Central memory CD4-positive, alpha-beta T cell (primary cell): ENCODE measurements around the gene NR4A1.

Source experiments
- DNase-seq: peaks from one replicate; pipeline ENCODE4 v3.0.0; 2022

The NR4A1 gene

DNA sequence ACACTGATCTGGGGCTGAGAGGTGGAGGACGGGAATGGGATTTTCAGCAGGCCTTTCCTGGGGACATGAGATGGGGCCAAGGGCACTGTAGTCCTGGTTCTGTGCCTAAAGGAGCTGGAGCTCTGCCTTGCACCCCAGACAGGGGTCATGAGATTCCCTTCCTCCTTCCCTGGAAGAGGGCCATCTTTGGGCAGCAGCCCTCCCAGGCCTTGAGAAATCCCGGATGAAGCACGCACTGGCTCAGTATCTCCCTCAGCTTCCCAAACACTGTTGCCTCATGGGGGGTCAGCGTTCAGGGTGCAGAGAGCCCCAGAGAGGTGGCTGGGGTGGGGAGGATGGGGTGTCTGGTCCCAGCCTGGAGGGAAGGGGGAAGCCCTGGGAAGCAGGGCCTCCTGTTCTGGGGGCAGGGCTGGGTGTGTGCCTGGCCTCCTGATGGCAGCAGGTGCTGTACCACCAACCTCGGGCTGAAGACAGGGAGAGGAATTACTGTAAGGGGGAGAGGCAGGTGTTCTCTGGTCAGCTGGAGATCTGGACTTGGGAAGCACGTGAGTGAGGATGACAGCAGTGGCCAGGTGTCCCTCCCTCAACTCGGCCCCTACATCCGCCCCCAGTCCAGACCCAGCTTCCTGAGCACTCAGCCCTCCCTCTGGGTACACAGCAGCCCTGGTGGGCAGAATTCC is 8.4 kb upstream of the NR4A1 start:
- DNase-seq, result no peak

DNA sequence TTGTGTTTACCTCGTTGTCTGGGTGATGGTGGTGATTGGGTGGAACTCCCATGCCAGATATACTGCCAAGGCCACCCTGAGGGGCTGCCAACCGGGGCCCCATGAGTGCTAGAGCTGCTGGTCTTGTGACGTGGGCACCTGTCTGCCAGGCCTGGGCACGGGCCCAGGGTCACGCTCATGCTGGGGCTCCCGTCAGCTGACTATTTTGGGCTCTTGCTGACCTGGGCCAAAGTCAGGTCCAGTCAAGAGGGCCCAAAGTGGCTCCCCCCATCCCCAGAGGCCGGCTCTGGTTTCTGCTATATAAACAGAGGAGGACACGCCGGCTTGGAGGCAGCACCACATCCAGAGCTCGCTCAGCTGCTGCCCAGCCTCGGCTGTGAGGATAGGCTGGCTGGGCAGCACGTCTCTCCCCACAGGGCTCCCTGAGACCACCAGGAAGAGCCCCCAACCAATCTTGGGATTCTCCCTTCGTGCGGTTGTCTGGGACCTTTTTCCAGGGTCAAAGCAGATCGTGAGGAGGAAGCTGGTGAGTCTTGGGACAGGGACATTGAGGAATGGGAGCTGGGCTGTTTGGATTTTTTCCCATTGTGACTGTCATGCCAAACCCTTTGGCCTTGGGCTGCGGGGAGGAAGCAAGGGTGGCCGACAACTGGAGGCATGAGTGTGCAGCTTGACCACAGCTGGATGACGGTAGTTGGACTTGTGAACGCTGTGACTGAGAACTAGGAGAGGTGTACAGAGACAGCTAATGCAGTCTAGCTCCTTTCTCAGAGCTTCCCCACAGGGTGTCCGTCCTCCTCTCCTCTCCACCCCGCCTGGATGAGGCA is 7.6 kb upstream of the NR4A1 start:
- DNase-seq, result no peak

DNA sequence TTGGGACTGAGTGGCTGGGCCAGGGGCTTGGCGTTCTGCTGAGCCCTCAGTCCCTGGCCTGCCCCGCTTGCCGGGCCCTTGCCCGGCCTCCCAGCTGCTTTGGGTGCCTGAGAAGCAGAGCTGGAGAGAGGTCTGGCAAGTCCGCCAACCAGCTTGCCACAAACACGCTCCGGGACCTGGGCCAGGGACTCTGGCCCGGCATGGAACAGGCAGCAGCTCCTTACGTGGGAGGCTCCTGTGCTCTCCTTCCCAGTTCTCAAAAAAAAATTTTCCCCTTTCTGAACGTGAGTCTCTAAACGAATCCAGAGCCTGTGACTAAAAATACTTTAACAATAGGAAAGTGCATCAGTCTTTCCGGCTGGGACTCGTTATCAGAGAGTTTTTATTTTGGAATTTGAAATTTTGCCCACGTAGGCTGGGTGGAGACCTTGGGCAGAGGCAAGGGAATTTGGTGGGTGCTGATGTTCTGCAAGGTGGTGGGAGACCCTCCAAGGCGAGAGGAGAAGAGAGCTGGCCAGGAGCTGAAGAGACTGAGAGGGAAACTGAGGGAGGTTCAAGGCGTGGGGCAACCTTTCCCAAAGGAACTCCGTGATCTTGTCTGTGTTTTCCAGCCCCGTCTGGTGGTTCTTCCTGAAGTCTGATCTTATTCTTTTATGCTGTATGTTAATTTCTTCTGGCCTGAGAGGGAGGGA is 6.8 kb upstream of the NR4A1 start:
- DNase-seq, result no peak

DNA sequence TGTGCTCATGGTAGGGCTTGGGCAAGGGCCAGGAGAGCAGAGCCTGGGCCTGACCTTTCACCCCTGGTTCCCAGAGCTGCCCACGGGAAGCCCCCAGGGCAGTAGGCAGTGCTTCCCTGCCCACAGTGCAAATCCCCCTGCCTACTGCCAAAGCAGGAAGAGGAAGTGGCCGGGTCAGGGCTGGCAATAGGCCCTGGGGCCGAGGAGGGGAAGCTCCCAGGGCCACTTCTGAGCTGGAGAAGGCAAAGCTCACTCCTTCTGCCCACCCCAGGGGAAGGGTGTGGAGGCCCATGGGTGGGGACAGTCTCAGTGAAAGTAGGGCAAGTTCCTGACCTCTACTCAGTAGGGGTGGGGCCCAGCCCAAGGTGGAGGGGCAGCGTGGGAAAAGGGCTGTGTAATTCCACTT is 5.4 kb upstream of the NR4A1 start:
- DNase-seq, result no peak

DNA sequence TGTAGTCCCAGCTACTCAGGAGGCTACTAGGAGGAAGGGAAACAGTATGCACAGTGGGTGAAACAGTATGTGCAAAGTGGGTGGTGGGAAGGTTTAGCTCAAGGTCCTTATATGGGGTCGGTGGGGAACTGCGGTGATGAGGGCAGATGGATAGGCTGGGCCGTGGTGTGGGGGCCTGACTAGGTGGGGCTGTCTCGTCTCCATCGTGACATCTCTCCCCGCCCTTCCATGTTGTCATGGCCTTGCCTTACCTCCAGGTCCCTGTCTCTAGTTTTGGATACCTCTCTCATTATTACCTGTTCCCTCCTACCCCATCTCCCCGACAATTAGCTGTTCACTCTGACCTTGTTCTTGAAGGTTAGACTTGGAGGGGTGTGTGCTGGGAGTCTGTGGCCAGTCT is 4.4 kb upstream of the NR4A1 start:
- DNase-seq, result no peak

DNA sequence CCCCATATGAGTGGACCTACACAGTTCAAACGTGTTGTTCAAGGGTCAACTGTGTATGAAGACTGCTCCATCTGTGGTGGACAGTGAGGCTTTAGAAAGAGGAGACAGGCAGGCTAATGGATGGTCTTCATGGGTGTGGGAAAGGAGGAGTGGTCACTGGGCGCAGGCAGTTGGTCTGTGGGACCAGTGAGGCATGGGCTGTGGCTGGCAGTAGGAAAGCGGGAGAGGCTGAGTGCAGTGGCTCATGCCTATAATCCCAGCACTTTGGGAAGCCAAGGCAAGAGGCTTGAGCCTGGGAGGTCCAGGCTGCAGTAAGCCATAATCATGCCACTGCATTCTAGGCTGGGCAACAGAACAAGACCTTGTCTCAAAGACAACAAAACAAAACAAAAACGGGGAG is 2.0 kb upstream of the NR4A1 start:
- no peak for DNase-seq

DNA sequence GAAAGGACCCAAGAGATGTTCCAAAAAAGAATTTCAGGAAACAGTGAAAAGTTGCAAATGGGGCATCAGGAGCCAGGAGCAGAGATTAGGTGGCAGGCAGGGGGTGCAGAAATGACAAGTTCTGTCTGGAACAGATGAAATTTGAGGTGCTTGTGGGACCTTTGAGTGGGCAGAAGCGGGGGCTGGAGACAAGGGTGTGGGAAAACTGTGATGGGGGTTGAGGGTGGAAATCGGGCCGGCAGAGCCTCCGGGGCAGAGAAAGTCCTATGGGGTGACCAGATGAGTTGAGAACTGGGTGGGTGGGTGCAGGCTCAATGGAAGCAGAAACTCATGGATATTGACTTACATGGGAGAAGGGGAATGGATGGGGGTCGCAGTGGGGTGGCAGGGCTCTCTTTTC is 1.6 kb upstream of the NR4A1 start:
- DNase-seq, result no peak

DNA sequence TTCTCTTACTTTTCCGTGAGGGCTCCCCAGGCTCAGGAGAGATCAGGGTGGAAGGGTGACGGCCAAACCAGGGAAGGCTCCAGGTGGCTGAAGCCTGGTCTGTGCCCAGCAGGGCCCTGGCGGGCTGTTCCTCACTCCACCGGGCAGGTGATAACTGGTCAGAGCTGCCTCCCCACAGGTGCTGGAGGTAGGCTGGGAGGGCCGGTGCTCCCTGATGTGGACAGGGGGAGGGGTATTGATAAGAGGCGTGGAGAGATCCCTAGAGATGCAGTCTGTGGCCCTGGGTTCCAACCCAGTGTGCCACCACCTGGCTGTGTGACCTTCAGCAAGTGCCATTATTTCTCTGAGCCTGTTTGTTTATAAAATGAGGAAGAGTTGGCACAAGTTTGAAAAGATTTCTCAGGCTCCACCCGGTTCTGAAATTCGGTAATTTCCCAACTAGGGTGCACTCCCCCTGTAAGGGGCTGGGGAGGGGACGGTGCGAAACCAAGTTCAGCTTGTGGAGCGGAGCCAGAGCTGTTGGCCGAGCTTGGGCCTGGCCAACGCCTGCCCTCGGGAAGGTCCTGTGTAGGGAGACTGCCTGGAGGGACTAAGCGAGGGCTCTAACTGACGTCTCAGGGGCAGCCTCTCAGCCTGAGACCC is 1.0 kb upstream of the NR4A1 start:
- DNase-seq, result no peak

DNA sequence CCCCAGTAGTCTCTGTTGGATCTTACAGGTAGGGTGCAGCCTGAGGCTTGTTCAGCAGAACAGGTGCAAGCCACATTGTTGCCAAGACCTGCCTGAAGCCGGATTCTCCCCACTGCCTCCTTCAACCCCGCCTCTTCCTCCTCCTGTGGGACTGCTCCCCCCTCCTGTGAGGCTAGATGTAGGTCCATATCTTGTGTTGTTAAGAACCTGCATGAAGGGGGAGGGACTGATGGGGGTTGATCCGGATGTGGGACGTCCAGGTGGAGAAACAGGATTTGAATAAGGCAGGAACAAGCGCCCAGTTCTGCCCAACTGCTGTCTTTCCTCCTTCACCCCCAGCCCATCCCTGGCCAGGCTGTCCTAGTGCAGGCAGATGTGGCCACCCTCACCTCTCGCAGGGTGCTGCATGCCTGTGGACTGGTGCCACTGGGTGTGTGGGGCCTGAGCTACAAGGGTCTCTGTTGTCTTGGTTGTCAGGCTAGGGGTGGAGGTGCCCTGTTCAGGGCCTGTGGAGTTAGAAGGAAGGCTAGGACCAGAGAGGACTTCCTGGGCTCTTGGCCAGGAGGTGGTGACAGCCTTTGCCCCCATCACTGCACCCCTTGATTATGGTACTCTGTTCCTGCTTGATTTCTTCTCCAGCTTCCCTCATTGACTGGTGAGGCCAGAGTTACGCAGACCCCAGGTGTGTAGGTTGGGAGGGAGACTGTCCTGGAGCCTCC is 1.4 kb downstream of the NR4A1 start:
- peak; percentile 55 for DNase-seq

DNA sequence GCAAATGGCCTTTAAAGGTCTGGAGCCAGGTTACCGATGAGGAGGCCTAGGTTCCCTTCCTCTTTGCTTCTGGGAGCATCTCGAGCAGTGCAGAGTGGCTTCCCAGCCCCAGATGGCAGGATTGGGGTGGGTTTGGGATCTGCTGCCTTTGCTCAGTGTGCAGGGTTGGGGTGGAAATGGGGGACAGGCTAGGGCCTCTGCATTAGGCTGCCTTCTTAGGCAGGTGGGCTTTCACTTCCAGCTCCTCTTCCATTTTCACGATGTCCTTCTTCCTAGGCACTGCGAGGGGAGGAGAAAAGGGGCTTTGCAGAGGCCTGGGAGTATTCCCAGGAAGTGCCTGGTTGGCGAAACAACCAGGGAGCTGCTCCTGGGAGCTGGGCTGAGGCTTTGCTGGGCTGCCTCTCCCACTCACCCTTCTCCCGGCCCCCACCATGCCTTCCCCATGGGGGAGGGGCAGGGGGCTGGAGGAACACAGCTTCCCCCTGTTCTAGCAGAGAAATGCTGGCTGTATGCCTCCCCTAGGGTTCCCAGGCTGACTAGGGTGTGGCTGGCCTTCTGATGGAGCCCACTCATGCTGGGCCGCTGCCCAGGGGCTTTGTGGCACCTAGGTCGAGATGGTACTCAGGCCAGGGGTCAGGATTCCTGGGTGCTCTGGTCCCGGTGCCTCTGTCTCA is 2.4 kb downstream of the NR4A1 start:
- DNase-seq, result no peak

DNA sequence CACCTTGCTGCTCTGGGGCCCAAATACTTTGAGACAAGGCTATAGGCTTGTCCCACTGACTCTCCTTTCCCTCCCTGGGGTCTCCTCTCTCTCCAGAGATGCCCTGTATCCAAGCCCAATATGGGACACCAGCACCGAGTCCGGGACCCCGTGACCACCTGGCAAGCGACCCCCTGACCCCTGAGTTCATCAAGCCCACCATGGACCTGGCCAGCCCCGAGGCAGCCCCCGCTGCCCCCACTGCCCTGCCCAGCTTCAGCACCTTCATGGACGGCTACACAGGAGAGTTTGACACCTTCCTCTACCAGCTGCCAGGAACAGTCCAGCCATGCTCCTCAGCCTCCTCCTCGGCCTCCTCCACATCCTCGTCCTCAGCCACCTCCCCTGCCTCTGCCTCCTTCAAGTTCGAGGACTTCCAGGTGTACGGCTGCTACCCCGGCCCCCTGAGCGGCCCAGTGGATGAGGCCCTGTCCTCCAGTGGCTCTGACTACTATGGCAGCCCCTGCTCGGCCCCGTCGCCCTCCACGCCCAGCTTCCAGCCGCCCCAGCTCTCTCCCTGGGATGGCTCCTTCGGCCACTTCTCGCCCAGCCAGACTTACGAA is 3.1 kb downstream of the NR4A1 start:
- no peak for DNase-seq

DNA sequence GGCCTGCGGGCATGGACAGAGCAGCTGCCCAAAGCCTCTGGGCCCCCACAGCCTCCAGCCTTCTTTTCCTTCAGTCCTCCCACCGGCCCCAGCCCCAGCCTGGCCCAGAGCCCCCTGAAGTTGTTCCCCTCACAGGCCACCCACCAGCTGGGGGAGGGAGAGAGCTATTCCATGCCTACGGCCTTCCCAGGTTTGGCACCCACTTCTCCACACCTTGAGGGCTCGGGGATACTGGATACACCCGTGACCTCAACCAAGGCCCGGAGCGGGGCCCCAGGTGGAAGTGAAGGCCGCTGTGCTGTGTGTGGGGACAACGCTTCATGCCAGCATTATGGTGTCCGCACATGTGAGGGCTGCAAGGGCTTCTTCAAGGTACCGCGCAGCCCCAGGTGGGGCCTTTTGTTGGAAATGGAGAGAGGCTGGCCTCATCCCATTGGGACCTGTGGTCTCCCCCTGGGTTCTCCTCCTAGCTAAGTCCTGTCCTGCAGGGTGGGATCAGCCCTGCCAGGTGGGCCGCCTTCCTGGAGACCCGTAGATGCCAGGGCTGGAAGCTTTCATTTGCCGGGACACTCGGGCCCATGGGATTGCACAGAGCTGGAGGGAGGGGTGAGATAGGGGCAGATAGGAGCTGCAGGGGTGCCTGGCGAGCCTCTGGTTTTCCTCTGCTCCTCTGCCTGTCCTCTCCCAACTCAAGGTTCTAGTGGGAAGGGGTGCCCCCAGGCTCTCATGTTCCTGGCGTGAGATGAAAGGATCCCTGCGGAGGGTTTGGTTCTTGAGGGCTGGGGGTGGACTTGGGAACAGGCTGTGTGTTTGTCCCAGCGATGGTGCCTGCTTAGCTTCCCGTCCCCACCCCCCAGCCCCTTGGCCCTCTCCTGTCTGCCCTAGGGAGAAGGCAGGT is 3.8 kb downstream of the NR4A1 start:
- DNase-seq, result no peak

DNA sequence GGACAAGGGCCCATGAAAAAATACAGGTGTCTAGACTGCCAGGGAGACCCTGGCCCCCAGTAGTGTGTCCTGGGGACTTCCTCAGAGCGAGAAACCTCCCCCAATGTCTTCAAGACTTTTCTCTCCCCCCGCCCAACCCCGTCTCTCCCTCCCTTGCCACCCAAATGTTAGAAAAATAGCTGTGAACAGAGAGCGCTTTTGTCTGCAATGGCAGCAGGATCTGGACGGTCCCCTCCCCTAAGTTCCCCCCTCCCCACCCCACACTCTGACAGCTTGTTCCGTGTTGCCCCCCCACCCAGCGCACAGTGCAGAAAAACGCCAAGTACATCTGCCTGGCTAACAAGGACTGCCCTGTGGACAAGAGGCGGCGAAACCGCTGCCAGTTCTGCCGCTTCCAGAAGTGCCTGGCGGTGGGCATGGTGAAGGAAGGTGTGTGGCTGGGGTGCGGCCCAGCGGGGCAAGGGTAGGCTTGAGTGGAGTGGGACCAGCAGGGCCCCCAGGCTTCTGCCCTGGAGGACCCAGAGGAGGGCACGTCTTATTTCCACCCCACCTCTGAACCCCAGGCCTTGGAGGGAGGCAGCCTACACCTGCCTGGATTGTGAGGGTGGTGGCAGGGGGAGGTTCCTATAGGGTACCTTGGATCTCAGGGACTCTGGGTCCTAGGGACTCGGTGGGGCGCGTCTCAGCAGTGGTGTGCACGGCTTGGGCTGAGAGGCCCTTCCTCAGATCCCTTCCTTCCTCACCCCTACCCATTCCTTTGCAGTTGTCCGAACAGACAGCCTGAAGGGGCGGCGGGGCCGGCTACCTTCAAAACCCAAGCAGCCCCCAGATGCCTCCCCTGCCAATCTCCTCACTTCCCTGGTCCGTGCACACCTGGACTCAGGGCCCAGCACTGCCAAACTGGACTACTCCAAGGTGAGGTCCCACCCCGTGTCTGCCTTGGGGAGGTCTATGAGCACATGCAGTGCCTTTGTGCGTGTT is 4.8 kb downstream of the NR4A1 start:
- DNase-seq, result no peak

DNA sequence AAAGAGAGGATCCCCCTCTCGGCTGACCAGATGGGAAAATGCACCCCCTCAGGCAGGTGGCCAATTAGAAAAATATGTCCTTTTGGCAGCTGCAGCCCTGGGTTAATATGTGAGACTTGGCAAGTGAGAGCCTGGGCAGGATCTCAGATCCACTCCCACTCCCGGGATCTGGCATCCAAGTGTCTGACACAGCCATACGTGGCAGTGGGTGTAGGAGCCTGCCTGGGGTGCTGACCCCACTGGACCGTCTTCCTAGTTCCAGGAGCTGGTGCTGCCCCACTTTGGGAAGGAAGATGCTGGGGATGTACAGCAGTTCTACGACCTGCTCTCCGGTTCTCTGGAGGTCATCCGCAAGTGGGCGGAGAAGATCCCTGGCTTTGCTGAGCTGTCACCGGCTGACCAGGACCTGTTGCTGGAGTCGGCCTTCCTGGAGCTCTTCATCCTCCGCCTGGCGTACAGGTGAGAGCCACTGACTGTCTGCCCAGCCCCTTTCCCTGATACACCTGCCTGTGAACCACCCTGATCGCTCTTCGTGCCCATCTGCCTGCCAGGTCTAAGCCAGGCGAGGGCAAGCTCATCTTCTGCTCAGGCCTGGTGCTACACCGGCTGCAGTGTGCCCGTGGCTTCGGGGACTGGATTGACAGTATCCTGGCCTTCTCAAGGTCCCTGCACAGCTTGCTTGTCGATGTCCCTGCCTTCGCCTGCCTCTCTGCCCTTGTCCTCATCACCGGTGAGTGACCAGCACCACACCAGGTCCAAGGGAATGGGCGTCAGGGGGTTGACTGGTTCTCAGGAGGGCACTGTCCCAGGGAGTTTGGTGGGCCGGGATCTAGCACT is 5.8 kb downstream of the NR4A1 start:
- no peak for DNase-seq

DNA sequence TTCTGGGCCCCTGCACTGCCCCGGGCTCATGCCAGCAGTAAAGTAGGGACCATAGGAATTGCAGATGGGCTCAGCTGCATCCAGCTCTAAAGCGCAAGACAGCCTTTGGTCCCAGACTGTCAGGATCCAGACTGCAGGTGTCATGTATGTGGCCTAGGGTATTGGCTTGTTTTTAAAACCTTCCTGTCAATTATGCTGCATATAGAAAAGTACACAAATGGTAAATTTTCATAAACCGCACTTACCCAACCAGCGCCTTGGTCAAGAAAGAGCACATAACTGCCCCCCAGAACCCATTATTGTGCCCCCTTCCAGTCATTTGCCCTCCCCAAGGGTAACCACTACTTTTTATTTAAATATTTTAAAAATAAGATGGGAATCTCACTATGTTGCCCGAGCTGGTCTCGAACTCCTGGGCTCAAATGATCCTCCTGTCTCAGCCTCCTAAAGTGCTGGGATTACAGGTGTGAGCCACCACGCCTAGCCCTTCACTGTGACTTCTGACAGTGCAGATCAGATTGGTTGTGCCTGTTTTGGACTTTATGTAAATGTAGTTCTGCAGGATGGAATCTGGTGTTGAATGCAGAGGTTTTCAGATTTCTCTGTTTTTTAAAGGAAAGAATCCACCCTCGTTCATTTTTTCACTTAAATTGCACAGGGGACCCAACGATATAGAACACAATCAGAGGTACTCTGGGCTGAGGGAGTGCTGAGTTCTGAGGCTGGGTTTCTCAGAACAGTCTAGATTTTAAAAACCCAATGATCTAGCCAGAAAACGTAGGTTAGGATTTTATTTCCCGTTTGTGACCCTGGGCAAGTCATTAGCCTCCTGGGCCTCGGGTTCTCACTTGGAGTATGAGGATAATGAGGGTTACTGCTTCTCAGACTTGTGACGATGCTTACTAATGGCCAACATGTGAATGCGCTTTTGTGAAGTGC is 6.7 kb downstream of the NR4A1 start:
- no peak for DNase-seq

DNA sequence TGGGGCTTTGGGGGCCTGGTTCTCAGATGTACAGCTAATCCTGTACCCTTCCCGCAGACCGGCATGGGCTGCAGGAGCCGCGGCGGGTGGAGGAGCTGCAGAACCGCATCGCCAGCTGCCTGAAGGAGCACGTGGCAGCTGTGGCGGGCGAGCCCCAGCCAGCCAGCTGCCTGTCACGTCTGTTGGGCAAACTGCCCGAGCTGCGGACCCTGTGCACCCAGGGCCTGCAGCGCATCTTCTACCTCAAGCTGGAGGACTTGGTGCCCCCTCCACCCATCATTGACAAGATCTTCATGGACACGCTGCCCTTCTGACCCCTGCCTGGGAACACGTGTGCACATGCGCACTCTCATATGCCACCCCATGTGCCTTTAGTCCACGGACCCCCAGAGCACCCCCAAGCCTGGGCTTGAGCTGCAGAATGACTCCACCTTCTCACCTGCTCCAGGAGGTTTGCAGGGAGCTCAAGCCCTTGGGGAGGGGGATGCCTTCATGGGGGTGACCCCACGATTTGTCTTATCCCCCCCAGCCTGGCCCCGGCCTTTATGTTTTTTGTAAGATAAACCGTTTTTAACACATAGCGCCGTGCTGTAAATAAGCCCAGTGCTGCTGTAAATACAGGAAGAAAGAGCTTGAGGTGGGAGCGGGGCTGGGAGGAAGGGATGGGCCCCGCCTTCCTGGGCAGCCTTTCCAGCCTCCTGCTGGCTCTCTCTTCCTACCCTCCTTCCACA is 7.6 kb downstream of the NR4A1 start:
- DNase-seq, result no peak
